Osteocyte (in vitro differentiated cells): ENCODE measurements around the gene MNT. TPM values are rescaled to one million over a fixed set of nuclear protein-coding genes. Genes with fewer than 3 reads are reported as not detected.
A peak's percentile ranks its signal among the peaks of the same experiment; 100 is the strongest.

Source experiments
- DNase-seq: peaks from one replicate; pipeline ENCODE4 v3.0.0; 2021; ENCODE audit warnings: mixed read lengths; ENCODE audit not compliant: unreplicated experiment; ENCODE audit errors: extremely low spot score
- H3K27ac Mint-ChIP-seq: one replicate; pipeline ENCODE4 v1.8.0; 2021; ENCODE audit warnings: mild to moderate bottlenecking, mixed read lengths; ENCODE audit not compliant: unreplicated experiment
- H3K27me3 Mint-ChIP-seq: one replicate; pipeline ENCODE4 v1.8.0; 2021; ENCODE audit warnings: mixed read lengths; ENCODE audit not compliant: unreplicated experiment
- H3K36me3 Mint-ChIP-seq: one replicate; pipeline ENCODE4 v1.8.0; 2021; ENCODE audit warnings: mixed read lengths; ENCODE audit not compliant: unreplicated experiment
- H3K4me1 Mint-ChIP-seq: one replicate; pipeline ENCODE4 v1.8.0; 2021; ENCODE audit warnings: mixed read lengths; ENCODE audit not compliant: unreplicated experiment
- H3K4me3 Mint-ChIP-seq: one replicate; pipeline ENCODE4 v1.8.0; 2021; ENCODE audit warnings: mild to moderate bottlenecking, moderate library complexity, mixed read lengths; ENCODE audit not compliant: unreplicated experiment
- H3K9me3 Mint-ChIP-seq: one replicate; pipeline ENCODE4 v1.8.0; 2021; ENCODE audit warnings: mixed read lengths; ENCODE audit not compliant: unreplicated experiment
- CTCF ChIP-seq: fragments of 200-600 bp; sonication (generic); IDR thresholded peaks from 2 replicates; pipeline ENCODE4 v1.5.0; 2021; ENCODE audit warnings: antibody characterized with exemption, mild to moderate bottlenecking, moderate library complexity
- total RNA-seq: library from RNA; stranded (reverse); gene quantifications from 2 replicates; pipeline ENCODE4 v1.2.1, GENCODE V29; 2021

Gene MNT
- total RNA-seq, 1 donor from 2014 or later = 30.4 TPM

DNA sequence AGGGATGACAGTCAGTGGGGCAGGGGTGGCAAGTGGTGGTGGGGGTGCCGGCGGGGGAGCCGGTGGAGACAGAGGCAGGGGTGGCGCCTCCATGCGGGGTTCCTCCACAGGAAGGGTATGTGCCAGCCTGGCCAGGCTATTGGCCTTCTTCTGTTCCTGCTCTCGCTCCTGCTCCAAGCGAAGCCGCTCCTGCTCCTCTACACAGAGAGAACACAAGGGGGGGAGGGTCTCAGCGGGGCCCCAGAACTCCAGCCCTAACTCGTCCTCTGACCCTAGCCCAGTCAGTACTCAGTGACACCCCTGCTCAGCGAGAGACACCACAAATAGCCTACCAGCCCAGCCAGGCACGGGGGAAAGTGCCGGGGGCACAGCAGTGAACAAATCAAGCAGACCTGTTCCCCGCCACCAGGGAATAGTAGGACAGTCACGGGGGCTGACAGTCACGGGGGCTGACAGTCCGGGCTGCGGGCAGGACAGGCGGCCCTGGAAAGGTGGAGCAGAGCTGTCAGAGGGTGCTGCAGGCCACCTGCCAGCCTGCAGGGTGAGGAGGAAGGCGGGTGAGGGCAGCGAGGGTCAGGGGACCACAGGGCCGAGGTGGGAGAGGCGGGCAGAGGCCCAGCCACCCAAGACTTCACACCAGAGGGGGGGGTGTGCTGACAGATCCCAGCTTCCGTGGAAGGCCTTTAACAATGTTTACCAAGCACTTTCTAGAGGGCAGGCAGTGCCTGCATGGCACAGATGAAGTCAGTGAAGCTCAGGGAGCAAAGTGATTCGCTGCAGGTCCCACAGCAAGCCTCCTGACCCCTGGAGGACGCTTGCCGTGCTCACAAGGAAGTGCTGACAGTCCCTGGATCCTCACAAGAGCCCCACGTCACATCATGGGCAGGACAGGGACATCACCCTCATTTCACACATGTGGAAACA, 5.3 kb downstream of the MNT start:
- peak overlapping the region; percentile 98 for H3K27ac Mint-ChIP-seq
- peaks cover 55% of the 10 kb centered on the region for H3K4me1 Mint-ChIP-seq
- no peaks in the 10 kb centered on the region for H3K9me3 Mint-ChIP-seq
- H3K27me3 Mint-ChIP-seq = no peaks in the 10 kb centered on the region
- H3K36me3 Mint-ChIP-seq = no peaks in the 10 kb centered on the region
- no peak for TF ChIP-seq CTCF
- peak overlapping the region; percentile 61 for H3K4me3 Mint-ChIP-seq
- no peak for DNase-seq

- Mint-ChIP-seq H3K27me3 (no peaks in the 10 kb centered on the region), H3K36me3 (peaks cover 2% of the 10 kb centered on the region), H3K27ac (peak overlapping the region; percentile 76), H3K4me3 (peak overlapping the region; percentile 58), H3K9me3 (no peaks in the 10 kb centered on the region), H3K4me1 (peaks cover 55% of the 10 kb centered on the region)
- no peak for DNase-seq
- no peak for TF ChIP-seq CTCF
Observed at GRCh38 chr17:2394775-2395201, 6.1 kb downstream of the MNT start.

GRCh38 chr17:2393954-2394749, 6.7 kb downstream of the MNT start:
- Mint-ChIP-seq H3K9me3 (no peaks in the 10 kb centered on the region), H3K27me3 (no peaks in the 10 kb centered on the region), H3K27ac (peak overlapping the region; percentile 76), H3K4me1 (peaks cover 57% of the 10 kb centered on the region), H3K4me3 (peak overlapping the region; percentile 58), H3K36me3 (peaks cover 5% of the 10 kb centered on the region)
- no peak for TF ChIP-seq CTCF
- DNase-seq = no peak

DNA sequence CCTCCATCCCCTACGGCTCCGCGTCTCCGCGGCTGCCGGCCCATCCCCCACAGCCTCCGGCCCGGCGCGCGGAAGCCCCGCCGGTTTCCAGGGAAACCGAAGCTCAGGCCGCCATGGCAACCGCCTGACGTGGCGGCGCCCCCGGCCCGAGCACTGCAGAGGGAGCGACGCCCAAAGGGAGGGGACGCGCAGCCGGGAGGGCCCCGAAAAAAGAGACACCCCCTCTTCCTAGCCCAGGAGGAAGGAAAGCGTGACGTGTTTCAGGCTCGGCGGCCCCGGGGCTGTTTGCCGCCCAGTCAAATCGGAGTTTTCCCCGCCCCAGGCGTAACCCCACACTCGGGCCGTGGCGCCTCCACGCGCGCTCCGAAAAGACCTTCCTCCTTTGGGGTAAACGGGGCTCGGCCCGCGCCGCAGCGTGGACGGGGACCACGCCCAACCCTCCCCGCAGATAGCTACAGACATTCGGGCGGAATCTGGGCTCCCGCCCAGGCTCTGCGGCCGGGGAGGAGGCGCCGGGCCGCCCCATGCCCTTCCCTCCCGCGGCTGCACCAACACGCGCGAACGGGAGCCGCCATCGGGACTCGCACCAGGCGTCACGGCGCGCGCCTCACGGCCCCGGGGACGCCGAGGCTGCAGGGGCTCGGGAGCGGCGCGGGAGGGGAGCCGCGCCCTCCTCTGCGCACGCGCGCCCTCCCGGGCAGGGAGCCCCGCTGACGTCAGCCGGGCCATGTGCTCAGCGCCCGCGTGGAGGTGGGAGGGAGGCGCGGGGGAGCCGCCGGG, 7.5 kb downstream of the MNT start:
- H3K4me1 Mint-ChIP-seq = peaks cover 52% of the 10 kb centered on the region
- H3K36me3 Mint-ChIP-seq = peaks cover 9% of the 10 kb centered on the region
- no peaks in the 10 kb centered on the region for H3K9me3 Mint-ChIP-seq
- H3K27ac Mint-ChIP-seq = peak overlapping the region; percentile 86
- no peaks in the 10 kb centered on the region for H3K27me3 Mint-ChIP-seq
- peak overlapping the region; percentile 77 for H3K4me3 Mint-ChIP-seq
- peak; percentile 95 for DNase-seq
- TF ChIP-seq CTCF = no peak
